SK-N-SH treated with all-trans-retinoic acid at 6 μM for 48 hours (cell line): ENCODE measurements around the gene MCIDAS.

Experiments
- BACH2 ChIP-seq: fragments of 250-450 bp; sonication (Bioruptor Pico); IDR thresholded peaks from 2 replicates; pipeline ENCODE4 v1.9.0; 2021; ENCODE audit warnings: mild to moderate bottlenecking, borderline replicate concordance
- CREB5 ChIP-seq: fragments of 250-450 bp; sonication (Bioruptor Pico); IDR thresholded peaks from 2 replicates; pipeline ENCODE4 v1.5.1; 2020; ENCODE audit warnings: low read depth, mild to moderate bottlenecking, moderate library complexity
- CSDC2 ChIP-seq: fragments of 250-450 bp; sonication (Bioruptor Pico); IDR thresholded peaks from 2 replicates; pipeline ENCODE4 v1.5.0; 2020; ENCODE audit warnings: mild to moderate bottlenecking, moderate library complexity
- ISL1 ChIP-seq: fragments of 250-450 bp; sonication (Bioruptor Pico); IDR thresholded peaks from 2 replicates; pipeline ENCODE4 v2.1.2; 2022; ENCODE audit warnings: mild to moderate bottlenecking, moderate library complexity
- RARB ChIP-seq: fragments of 250-450 bp; sonication (Bioruptor Pico); IDR thresholded peaks from 2 replicates; pipeline ENCODE4 v1.8.0; 2021; ENCODE audit warnings: mild to moderate bottlenecking, moderate library complexity
- ZC3H10 ChIP-seq: fragments of 250-450 bp; sonication (Bioruptor Pico); IDR thresholded peaks from 2 replicates; pipeline ENCODE4 v1.5.1; 2021; ENCODE audit warnings: mild to moderate bottlenecking, moderate library complexity
- ZFP3 ChIP-seq: fragments of 250-450 bp; sonication (Bioruptor Pico); IDR thresholded peaks from 2 replicates; pipeline ENCODE4 v1.5.0; 2020; ENCODE audit warnings: mild to moderate bottlenecking, moderate library complexity
- ZFP30 ChIP-seq: fragments of 450-650 bp; formaldehyde crosslinking; IDR thresholded peaks from 2 replicates; pipeline ENCODE4 v1.5.0; 2022; ENCODE audit warnings: mild to moderate bottlenecking, moderate library complexity
- TF ChIP-seq, protein P1 (sequence below): fragments of 250-450 bp; sonication (Bioruptor Pico); IDR thresholded peaks from 2 replicates; pipeline ENCODE4 v1.5.0; 2020; ENCODE audit warnings: mild to moderate bottlenecking, moderate library complexity
- TF ChIP-seq, protein P2 (sequence below): fragments of 250-450 bp; sonication (Bioruptor Pico); IDR thresholded peaks from 2 replicates; pipeline ENCODE4 v1.8.0; 2021; ENCODE audit warnings: low read depth, mild to moderate bottlenecking, moderate library complexity, borderline replicate concordance

DNA sequence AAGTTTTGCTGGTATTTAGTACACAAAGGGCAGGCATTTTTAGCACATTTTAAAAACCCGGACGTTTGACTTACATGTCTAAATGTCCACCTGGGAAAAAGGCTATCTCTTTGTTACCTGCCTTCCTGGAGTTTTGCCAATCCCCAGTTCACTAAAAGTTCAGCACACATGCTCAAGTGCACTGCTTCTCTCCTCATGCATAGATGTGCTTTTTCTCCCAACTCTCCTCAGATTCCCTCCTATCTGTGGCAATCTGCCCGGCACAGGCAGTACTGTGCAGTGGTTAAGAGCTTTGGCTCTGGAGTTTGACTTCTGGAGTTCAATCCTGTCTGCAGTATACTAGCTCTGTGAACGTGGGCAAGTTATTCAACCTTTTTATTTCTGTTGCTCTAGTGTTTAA lies 14.6 kb upstream of the MCIDAS start:
- TF ChIP-seq ZFP3 (CRISPR knock-in tag), result no peak
- TF ChIP-seq, protein P1, sequence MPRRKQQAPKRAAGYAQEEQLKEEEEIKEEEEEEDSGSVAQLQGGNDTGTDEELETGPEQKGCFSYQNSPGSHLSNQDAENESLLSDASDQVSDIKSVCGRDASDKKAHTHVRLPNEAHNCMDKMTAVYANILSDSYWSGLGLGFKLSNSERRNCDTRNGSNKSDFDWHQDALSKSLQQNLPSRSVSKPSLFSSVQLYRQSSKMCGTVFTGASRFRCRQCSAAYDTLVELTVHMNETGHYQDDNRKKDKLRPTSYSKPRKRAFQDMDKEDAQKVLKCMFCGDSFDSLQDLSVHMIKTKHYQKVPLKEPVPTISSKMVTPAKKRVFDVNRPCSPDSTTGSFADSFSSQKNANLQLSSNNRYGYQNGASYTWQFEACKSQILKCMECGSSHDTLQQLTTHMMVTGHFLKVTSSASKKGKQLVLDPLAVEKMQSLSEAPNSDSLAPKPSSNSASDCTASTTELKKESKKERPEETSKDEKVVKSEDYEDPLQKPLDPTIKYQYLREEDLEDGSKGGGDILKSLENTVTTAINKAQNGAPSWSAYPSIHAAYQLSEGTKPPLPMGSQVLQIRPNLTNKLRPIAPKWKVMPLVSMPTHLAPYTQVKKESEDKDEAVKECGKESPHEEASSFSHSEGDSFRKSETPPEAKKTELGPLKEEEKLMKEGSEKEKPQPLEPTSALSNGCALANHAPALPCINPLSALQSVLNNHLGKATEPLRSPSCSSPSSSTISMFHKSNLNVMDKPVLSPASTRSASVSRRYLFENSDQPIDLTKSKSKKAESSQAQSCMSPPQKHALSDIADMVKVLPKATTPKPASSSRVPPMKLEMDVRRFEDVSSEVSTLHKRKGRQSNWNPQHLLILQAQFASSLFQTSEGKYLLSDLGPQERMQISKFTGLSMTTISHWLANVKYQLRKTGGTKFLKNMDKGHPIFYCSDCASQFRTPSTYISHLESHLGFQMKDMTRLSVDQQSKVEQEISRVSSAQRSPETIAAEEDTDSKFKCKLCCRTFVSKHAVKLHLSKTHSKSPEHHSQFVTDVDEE, result no peak
- no peak for TF ChIP-seq CREB5 (CRISPR knock-in tag)
- no peak for TF ChIP-seq CSDC2
- TF ChIP-seq BACH2 (CRISPR knock-in tag), result no peak
- TF ChIP-seq, protein P2, sequence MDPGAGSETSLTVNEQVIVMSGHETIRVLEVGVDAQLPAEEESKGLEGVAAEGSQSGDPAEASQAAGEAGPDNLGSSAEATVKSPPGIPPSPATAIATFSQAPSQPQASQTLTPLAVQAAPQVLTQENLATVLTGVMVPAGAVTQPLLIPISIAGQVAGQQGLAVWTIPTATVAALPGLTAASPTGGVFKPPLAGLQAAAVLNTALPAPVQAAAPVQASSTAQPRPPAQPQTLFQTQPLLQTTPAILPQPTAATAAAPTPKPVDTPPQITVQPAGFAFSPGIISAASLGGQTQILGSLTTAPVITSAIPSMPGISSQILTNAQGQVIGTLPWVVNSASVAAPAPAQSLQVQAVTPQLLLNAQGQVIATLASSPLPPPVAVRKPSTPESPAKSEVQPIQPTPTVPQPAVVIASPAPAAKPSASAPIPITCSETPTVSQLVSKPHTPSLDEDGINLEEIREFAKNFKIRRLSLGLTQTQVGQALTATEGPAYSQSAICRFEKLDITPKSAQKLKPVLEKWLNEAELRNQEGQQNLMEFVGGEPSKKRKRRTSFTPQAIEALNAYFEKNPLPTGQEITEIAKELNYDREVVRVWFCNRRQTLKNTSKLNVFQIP (CRISPR knock-in tag), result no peak
- no peak for TF ChIP-seq RARB
- TF ChIP-seq ZC3H10 (CRISPR knock-in tag), result no peak
- no peak for TF ChIP-seq ZFP30 (CRISPR knock-in tag)
- no peak for TF ChIP-seq ISL1 (CRISPR knock-in tag)
